Stimulated activated CD8-positive, alpha-beta memory T cell treated with anti-CD3 and anti-CD28 coated beads, Interleukin-7, amount 100 ng/mL, for 1 hour (primary cell): ENCODE measurements around the gene RUVBL2.

Source experiments
- DNase-seq, 2 donors: peaks; one replicate each; pipeline ENCODE4 v3.0.0-alpha.2; 2020; ENCODE audit warnings: low read depth in 2 of 2

RUVBL2 gene

DNA sequence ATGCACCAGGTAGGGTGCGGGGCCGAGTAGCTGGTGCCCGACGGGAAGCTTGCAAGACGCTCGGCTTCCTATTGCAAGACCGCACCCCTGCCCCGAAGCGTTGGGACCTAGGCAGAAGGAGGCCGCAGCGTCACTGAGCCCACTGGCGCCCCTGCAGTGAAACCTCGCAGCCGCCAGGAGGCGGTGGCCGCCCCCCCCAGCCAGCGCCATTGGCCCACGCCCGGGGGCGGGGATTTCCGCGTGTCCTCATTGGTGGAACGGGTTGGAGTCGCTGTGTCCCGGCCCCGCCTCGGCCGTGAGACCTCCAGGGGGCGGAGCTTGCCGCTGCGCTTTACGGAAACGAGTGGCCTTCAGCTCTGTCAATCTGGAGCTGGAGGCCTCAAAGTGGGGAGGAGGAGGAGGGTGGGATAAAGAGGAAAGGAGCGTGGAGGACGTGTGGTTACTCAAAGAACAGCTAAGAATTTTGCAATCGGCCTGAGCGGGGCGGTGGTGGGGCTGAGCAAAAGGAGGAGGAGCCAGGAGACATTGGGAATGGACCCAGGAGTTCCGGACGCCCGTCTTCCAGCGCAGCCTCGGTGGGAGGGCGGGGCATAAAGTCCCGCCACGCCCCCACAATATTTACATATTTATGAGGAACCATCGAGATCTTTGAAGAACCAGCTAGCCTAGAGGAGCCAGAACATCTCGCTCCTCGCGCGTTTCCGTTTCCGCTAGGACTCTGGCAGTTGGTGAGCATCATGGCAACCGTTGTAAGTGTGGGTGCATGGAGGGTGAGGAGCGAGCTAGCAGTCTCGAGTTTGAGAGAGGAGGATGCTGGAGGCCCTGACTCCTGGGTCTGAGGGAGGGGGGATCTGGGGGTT, at the start of gene RUVBL2, which contains the start of gene GYS1:
Gene RUVBL2, plus strand, starts transcription at position 713 of the 860 bp plus-strand sequence. Its CDS starts 25 bp downstream, at position 738.
Gene GYS1, minus strand, starts transcription at position 135 of the 860 bp plus-strand sequence. CDS start 197 bp downstream, outside the sequence.
- peak; percentile 96 to 97 for DNase-seq

DNA sequence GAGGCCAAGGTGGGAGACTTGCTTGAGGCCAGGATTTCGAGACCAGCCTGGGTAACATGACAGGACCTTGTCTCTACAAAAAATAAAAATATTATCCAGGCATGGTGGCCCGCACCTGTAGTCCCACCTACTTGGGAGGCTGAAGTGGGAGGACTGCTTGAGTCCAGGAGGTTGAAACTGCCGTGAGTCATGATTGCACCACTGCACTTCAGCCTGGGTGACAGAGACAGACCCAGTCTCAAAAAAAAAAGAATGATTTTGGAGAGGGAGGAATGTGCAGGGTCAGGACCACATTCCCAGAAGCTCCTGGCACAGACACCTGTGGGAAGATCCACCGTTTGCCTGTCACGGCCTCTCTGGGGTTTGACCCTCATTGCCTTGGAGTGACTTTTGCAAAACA, 48.3 kb upstream of the RUVBL2 start:
- no peak for DNase-seq

DNA sequence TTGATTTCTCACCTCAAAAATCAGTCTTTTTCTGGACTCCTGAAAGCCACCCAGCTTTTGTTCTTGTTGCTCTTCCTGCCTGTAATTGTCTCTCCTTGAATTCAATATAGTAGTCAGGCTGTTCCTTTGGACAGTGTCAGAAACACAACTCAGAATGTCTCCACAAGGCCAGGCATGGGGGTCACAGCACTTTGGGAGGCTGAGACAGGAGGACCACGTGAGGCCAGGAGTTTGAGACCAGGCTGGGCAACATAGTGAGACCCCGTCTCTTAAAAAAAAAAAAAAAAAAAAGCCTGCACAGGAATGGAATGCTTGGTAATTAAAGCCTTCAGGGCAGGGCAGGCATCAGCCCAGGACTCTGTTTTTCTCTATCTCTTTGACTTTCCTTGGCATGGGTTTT, 47.9 kb upstream of the RUVBL2 start:
- DNase-seq: no peak

DNA sequence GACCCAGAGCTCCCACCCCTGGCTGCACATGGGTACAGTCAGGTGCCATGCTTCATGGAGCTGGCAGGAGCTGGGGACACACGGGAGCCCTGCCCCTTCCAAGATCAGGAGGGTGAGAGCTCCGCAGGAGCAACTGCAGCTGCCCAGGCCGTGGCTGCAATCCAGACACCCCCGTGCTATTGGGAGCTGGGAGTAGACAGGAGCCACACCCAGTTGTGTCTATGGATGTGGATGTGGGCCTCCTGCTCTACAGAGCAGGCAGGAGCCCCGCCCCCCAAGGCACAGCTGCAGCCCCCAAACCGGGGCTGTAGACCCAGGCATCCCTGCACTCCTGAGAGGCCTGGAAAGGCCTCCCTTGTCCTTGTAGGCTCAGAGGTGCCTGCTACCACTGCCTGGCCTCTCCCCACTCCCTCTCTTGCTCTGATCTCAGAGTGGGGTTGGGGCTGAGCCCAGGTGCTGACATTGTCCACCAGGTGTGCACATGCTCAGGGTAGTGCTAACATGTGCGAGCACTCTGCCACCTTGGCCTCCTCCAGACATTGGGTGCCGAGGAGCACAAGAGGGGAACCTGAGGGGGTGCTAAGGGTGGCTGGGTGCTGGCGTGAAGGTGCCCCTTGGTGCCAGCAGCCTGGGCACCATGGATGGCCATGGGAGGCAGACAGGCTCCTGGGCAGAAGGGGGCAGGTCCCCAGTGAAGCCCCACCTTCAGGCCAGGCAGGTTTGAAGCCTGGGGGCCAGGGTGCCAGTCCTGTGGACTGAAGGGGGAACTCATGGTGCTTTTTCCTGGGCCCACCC, 47.0 kb upstream of the RUVBL2 start:
- DNase-seq: no peak

DNA sequence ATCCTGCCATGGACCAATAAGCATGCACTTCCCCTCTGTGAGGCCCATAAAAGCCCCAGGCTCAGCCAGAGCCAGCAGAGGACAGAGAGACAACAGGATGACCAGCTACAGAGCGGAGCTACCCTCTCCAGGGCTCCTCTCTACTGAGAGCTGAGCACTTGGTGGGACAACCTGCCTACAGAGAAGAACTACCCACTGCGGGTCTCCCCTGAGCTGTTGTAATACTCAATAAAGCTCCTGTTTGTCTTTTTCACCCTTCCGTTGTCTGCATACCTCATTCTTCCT, 46.5 kb upstream of the RUVBL2 start:
- no peak for DNase-seq

GRCh38 chr19:48950159-48950558, 43.5 kb upstream of the RUVBL2 start:
- DNase-seq: no peak

DNA sequence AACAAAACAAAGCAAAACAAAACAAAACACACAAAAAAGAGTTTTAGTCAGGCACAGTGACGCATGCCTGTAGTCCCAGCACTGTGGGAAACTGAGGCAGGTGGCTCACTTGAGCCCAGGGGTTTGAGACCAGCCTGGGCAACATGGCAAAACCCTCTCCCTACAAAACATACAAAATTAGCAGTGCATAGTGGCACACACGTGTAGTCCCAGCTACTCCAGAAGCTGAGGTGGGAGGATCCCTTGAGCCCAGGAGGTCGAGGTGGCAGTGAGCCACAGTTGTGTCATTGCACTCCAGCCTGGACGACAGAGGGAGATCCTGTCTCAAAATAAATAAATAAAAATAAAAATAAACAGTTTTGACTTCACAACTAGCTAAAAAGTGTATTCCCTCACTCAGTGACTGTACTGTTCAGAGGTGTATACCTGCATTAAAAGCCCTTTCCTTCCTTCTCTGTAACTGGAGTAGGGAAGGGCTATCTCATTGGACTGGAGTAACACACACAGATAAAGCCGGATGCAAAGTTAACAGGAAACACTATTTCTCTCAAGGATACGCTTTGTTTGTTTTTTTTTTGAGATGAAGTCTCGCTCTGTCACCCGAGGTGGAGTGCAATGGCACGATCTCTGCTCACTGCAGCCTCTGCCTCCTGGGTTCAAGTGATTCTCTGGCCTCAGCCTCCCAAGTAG, 42.7 kb upstream of the RUVBL2 start:
- no peak for DNase-seq

DNA sequence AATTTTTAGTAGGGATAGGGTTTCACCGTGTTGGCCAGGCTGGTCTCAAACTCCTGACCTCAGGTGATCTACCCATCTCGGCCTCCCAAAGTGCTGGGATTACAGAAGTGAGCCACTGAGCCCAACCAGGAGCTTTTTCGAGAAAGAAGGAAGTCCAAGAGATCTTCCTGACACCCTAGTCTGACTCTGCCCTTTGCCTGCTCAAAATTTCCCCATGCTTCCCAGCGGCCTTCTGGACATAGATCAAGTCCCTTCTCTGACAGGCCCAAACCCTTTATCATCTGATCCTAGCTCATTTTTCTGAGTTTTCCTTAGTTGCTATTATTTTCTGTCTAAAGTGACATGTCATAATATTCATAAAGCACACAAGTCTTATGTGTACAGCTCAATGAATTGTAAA, 40.5 kb upstream of the RUVBL2 start:
- DNase-seq: no peak

GRCh38 chr19:48953990-48954594, 39.6 kb upstream of the RUVBL2 start:
- no peak for DNase-seq

DNA sequence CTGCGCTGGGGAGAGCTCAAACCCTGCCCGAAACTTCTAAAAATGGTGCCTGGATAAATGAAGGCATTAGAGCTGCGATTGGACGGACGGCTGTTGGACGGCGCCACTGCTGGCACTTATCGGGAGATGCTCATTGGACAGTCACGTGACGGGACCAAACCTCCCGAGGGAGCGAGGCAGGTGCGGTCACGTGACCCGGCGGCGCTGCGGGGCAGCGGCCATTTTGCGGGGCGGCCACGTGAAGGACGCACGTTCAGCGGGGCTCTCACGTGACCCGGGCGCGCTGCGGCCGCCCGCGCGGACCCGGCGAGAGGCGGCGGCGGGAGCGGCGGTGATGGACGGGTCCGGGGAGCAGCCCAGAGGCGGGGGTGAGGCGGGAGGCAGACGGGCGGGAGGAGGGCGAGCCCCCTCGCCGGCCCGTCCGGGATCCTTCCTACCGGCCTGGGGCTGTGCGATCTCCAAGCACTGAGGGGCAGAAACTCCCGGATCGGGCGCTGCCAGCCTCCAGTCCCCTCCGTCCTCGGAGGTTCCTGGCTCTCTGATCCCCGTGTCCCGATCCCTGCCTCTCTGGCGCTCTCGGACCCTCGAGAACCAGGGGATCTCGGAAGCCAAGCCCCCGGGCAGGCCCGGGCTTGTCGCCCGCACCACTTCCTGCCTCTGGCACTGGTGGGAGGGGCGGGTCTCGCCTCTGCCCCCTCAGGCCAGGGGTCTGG, 38.9 kb upstream of the RUVBL2 start, which contains the start of gene BAX:
Gene BAX, plus strand, starts transcription at position 281 of the 713 bp plus-strand sequence. Its CDS starts 54 bp downstream, at position 335.
- DNase-seq: peak; percentile 71 to 77

- DNase-seq: no peak
Measured at GRCh38 chr19:48955308-48955958, 38.3 kb upstream of the RUVBL2 start.

DNA sequence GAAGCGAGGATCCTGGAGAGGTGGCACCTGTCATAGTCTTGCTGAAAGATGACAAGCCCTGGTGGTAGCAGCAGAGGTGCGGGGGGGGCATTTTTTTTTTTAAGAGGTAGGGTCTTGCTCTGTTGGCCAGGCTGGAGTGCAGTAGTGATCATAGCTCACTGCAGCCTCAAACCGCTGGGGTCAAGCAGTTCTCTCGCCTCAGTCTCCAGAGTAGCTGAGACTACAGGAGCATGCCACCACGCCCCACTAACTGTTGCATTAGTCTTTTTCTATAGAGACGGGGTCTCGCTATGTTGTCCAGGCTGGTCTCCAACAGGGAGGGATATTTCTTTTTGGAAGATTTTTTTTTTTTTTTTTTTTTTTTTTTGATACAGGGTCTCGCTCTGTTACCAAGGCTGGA, 35.7 kb upstream of the RUVBL2 start:
- no peak for DNase-seq

DNA sequence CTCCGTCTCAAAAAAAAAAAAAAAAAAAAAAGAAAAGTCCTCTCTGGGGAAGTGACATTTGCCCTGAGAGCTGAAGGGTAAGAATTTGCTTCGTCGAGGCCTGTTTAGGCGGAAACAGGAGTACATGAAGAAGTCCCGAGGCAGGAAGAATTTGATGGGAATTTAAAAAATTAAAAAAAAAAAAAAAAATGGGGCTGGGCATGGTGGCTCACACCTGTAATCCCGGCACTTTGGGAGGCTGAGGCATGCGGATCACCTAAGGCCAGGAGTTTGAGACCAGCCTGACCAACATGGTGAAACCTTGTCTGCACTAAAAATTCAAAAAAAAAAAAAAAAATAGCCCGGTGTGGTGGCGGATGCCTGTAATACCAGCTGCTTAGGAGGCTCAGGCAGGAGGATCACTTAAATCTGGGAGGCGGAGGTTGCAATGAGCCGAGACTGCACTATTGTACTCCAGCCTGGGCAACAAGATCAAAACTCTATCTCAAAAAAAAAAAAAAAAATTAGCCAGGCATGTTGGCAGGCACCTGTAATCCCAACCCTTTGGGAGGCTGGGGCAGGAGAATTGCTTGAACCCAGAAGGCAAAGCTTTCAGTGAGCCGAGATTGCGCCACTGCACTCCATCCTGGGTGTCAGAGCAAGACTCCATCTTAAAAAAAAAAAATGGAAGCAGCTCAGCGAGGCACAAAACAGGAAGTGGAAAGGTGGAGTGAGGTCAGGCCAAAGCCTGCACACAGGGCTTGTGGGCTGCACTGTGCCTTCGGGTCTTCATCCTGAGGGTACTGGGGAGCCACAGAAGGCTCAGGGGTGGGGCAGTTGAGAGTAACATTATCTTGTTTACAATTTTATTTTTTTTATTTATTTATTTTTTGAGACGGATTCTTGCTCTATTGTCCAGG, 34.1 kb upstream of the RUVBL2 start:
- DNase-seq: no peak

GRCh38 chr19:48961051-48961649, 32.5 kb upstream of the RUVBL2 start:
- DNase-seq: no peak

DNA sequence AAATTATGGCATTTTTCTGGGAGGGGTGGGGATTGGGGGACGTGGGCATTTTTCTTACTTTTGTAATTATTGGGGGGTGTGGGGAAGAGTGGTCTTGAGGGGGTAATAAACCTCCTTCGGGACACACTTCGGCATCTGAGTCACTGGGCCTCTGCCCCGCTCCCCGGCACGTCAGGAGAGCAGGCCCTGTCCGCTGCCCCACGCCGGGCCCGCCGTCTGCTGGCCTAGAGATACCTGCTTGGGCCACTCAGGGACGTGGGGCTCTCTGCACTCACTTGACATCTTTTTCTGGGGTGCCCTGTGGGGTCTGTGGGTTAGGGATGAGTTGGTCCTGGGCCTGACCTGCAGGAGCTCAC, 32.0 kb upstream of the RUVBL2 start:
- DNase-seq: no peak

DNA sequence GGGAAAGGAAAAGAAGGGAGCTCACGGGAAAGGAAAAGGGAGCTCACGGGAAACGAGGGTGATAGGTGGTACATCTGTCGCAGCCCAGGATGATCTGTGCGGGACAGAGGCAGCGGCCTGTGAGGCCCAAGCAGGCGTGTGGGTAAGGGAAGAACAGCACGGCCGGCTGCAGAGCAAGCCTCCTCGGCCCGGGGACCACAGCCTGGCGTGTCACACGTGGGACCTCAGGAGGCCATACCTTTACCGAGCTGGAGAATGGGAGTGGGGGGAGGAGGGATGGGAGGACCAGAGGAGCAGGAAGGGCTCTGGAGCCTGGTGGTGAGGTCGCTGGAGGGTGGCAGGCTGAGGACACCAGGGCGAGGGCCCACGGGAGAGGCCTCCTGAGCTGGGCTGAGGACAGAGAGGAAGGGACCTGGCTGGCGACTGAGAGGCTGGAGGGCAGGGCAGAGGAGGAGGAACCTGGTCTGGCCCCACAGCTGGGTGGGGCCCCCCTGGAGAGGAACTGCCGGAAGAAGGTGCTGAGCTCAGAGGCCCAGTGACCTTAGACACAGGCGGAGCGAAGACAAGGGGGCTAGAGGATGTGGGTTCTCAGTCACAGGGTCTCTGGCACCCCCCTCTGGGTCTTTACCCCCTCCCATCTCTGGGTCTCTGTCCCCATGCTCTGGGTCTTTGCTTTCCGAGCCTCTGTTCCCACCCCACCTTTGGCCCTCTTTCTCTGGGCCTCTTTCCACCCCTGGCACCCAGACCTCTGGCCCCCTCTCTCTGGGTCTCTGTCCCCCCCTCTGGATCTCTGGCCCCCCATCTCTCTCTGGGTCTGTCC, 31.4 kb upstream of the RUVBL2 start:
- peak in 1 of 2 donors; percentile 19 for DNase-seq

DNA sequence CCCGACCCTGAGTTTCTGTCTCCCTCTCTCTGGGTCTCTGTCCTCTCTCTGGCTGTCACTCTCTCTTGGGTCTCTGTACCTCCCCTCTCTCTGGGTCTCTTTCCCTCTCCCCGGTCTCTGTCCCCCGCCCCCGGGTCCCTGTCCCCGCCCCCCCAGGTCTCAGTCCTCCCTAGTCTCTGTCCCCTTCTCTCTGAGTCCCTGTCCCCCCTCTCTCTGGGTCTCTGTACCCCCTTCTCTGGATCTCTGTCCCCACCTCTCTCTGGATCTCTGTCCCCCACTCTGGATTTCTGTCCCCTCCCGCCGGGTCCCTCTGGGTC, 30.9 kb upstream of the RUVBL2 start:
- no peak for DNase-seq

DNA sequence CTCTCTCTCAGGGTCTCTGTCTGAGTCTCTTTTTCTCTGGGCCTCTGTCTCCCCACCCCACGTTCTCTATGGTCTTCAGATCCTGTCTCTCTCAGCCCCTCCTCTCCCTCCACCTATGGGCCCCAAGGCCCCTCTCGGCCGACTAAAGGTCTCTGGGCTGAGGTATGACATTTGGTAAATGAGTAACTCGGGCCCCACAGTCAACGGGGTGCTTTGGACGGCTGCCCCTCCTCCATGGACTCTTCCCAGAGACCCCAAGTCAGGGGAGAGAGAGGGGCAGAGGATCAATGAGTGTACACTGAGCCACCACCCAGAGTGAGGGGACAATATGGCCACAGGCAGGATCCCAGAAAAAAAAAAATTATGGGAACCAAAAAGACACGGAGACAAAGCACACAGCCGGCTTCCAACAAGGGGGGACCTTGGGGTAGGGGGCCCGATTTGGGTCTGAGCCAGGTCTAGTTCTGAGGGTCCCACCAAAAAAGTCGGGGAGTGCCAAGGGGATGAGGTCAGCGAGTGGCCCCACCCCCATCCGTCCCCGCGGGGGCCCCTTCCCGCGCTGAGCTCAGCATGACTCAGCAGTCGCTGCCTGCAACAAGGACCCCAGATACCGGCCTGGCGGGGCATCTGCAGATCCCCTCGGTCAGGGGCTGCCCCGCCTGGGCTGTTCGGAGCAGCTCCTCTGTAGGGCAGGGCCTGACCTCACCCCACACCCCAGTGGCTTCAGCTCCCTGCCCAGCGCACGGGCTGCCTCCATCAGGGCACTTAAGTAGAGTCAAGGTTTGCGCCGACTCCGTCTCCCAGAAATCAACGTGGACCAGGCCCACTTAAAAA, 30.1 kb upstream of the RUVBL2 start:
- peak in 1 of 2 donors; percentile 18 for DNase-seq
